K562 (cell line): ENCODE results near the gene SLC23A2. TPM values are rescaled to one million over a fixed set of nuclear protein-coding genes. Genes with fewer than 3 reads are reported as not detected.
A peak's percentile ranks its signal among the peaks of the same experiment; 100 is the strongest.

ENCODE experiments used
- ADNP ChIP-seq: fragments of 200-800 bp; sonication (Bioruptor generic); IDR thresholded peaks from 2 replicates; pipeline ENCODE4 v1.6.1; 2016; ENCODE audit warnings: missing genetic modification characterization, missing compliant biosample characterization
- AFF4 ChIP-seq: sonication (generic); formaldehyde crosslinking; IDR thresholded peaks from 2 replicates; pipeline ENCODE4 v1.8.0; 2023; ENCODE audit warnings: mild to moderate bottlenecking, missing genetic modification reagents
- CBX8 ChIP-seq: fragments of 200-600 bp; sonication (generic); IDR thresholded peaks from 2 replicates; pipeline ENCODE4 v1.6.1; 2012; ENCODE audit warnings: borderline replicate concordance, mixed run types, low read depth, mild to moderate bottlenecking, moderate library complexity, mixed read lengths, low read length, control low read depth, inconsistent platforms; ENCODE audit not compliant: poor library complexity, severe bottlenecking; ENCODE audit errors: extremely low read depth
- MAFG ChIP-seq: fragments of 450-650 bp; conservative IDR thresholded peaks from 2 replicates; pipeline ENCODE4 v1.6.1; 2016; ENCODE audit warnings: missing genetic modification characterization, missing compliant biosample characterization
- MEF2A ChIP-seq: IDR thresholded peaks from 2 replicates; pipeline ENCODE4 v1.6.1; 2011; ENCODE audit warnings: low read depth, mild to moderate bottlenecking, low read length, moderate library complexity; ENCODE audit not compliant: control insufficient read depth
- MYBL2 ChIP-seq, 2 experiments: fragments of 450-650 bp in 1 of 2; sonication (generic) in 1 of 2; formaldehyde crosslinking in 1 of 2; IDR thresholded peaks; 2 replicates each; pipeline versions ENCODE4 v1.6.1 to v1.8.1; 2017 to 2022; ENCODE audit warnings: borderline replicate concordance in 1 of 2, inconsistent platforms in 1 of 2, low read depth in 1 of 2, mild to moderate bottlenecking in 1 of 2, missing genetic modification reagents in 1 of 2, moderate library complexity in 1 of 2
- MYNN ChIP-seq, 2 experiments: sonication (generic); formaldehyde crosslinking in 1 of 2; IDR thresholded peaks; 2 replicates each; pipeline versions ENCODE4 v1.5.0 to v1.6.1; 2016 to 2020; ENCODE audit warnings: antibody characterized with exemption in 1 of 2, missing genetic modification reagents in 1 of 2
- PATZ1 ChIP-seq: fragments of 250-450 bp; sonication (Bioruptor Pico); IDR thresholded peaks from 2 replicates; pipeline ENCODE4 v1.5.0; 2020; ENCODE audit warnings: mild to moderate bottlenecking, borderline replicate concordance
- PHF21A ChIP-seq: fragments of 450-650 bp; IDR thresholded peaks from 2 replicates; pipeline ENCODE4 v1.6.1; 2017; ENCODE audit warnings: low read depth, borderline replicate concordance
- RHOXF2B ChIP-seq: fragments of 250-450 bp; sonication (Bioruptor Pico); conservative IDR thresholded peaks from 2 replicates; pipeline ENCODE4 v1.5.1; 2021
- RREB1 ChIP-seq: fragments of 250-450 bp; sonication (Bioruptor Pico); IDR thresholded peaks from 2 replicates; pipeline ENCODE4 v1.4.0; 2020
- VEZF1 ChIP-seq: fragments of 200-800 bp; sonication (Bioruptor generic); IDR thresholded peaks from 2 replicates; pipeline ENCODE4 v1.6.1; 2017; ENCODE audit warnings: missing genetic modification characterization, missing compliant biosample characterization
- ZNF124 ChIP-seq: sonication (generic); formaldehyde crosslinking; IDR thresholded peaks from 2 replicates; pipeline ENCODE4 v1.8.1; 2022; ENCODE audit warnings: missing genetic modification reagents
- polyA plus RNA-seq, 8 experiments: library from polyadenylated mRNA; depleted of rRNA in 4 of 8; stranded (reverse) in 5 of 8; unstranded in 3 of 8; fragments of >200 nt; fragmentation: Nextera tagmentation in 2 of 8; fragmentation: Illumina TruSeq in 1 of 8; extraction: Ambion mirVana in 2 of 8; extraction: Trizol in 1 of 8; gene quantifications; 2 replicates each; pipeline versions ENCODE4 v1.2.1 to v1.2.3, GENCODE V29; 2011 to 2014; ENCODE audit warnings: inconsistent platforms in 1 of 8, missing spikeins in 1 of 8
- total RNA-seq, 7 experiments: library from RNA; depleted of rRNA in 6 of 7; stranded (reverse); fragments of >200 nt in 6 of 7; fragmentation: Illumina TruSeq in 2 of 7; extraction: Trizol in 2 of 7; gene quantifications; 2 replicates each; pipeline versions ENCODE4 v1.2.1 to v1.2.3, GENCODE V29; 2011 to 2021; ENCODE audit warnings: low replicate concordance in 1 of 7

Gene SLC23A2
- total and polyA plus RNA-seq, 9 of the 15 experiments (the other 6 are each of a cell fraction or from before 2014, with no cell fraction given), result 0.39 to 6.7 (median 3.2) TPM

- TF ChIP-seq CBX8, result no peak
- no peak for TF ChIP-seq MYBL2 (IDR thresholded peaks at IDR 0.05; ENCODE audit: low read depth)
- no peak for TF ChIP-seq MYBL2 (CRISPR knock-in tag; IDR thresholded peaks at IDR 0.05; ENCODE audit: borderline replicate concordance)
- peak; percentile 64; the same call in 1 of the 2 replicates for TF ChIP-seq MEF2A
- TF ChIP-seq MAFG (tag), result peak; percentile 81
- no peak for TF ChIP-seq MYNN (IDR thresholded peaks at IDR 0.05)
- TF ChIP-seq MYNN (CRISPR knock-in tag; IDR thresholded peaks at IDR 0.05), result no peak
- TF ChIP-seq AFF4, result no peak
- TF ChIP-seq ADNP, result no peak
- TF ChIP-seq VEZF1 (CRISPR knock-in tag), result no peak
- TF ChIP-seq PHF21A, result no peak
- no peak for TF ChIP-seq ZNF124 (CRISPR knock-in tag)
- TF ChIP-seq RHOXF2B (CRISPR knock-in tag), result no peak
- TF ChIP-seq PATZ1 (CRISPR knock-in tag), result no peak
- no peak for TF ChIP-seq RREB1
Measured at GRCh38 chr20:5024103-5024502, 22.8 kb upstream of the SLC23A2 start (continued).
